GM23338 (cell line): Measurements from ENCODE around the gene CRHR1. TPM values are rescaled to one million over a fixed set of nuclear protein-coding genes. Genes with fewer than 3 reads are reported as not detected.

Experiments
- ATAC-seq: fragments of 200-7000 bp; cut with Tn5 transposase; 3 replicates; pipeline ENCODE4 v1.9.1; 2020
- DNase-seq: peaks from one replicate; pipeline ENCODE4 v3.0.0-alpha.2; 2015; ENCODE audit warnings: low spot score
- H2AFZ ChIP-seq: fragments of 200-600 bp; sonication (generic); 2 replicates; pipeline ENCODE4 v1.8.0; 2016; ENCODE audit warnings: antibody characterized with exemption, mild to moderate bottlenecking, moderate library complexity
- H3F3A ChIP-seq: fragments of 200-600 bp; sonication (generic); replicated peaks from 2 replicates; pipeline ENCODE4 v1.8.0; 2017; ENCODE audit warnings: antibody characterized with exemption, mixed run types, low read depth
- H3K27ac ChIP-seq: fragments of 200-600 bp; sonication (generic); 2 replicates; pipeline ENCODE4 v1.6.1; 2016; ENCODE audit warnings: low read depth
- H3K27me3 ChIP-seq: fragments of 200-600 bp; sonication (generic); 2 replicates; pipeline ENCODE4 v1.8.0; 2016; ENCODE audit warnings: mild to moderate bottlenecking, mixed run types, moderate library complexity; ENCODE audit not compliant: insufficient read depth
- H3K36me3 ChIP-seq: fragments of 200-600 bp; sonication (generic); 2 replicates; pipeline ENCODE4 v1.8.0; 2016; ENCODE audit warnings: mild to moderate bottlenecking; ENCODE audit not compliant: insufficient read depth
- H3K4me1 ChIP-seq: fragments of 200-600 bp; sonication (generic); 2 replicates; pipeline ENCODE4 v1.8.0; 2016; ENCODE audit warnings: mild to moderate bottlenecking, moderate library complexity; ENCODE audit not compliant: insufficient read depth
- H3K4me2 ChIP-seq: fragments of 200-600 bp; sonication (generic); 2 replicates; pipeline ENCODE4 v1.7.1; 2017; ENCODE audit warnings: mixed run types
- H3K4me3 ChIP-seq: fragments of 200-600 bp; sonication (generic); 2 replicates; pipeline ENCODE4 v1.6.1; 2016; ENCODE audit warnings: mixed run types
- H3K79me2 ChIP-seq: fragments of 200-600 bp; sonication (generic); replicated peaks from 2 replicates; pipeline ENCODE4 v1.8.0; 2017; ENCODE audit warnings: mild to moderate bottlenecking; ENCODE audit not compliant: insufficient read depth
- H3K9me2 ChIP-seq: fragments of 200-600 bp; sonication (generic); 2 replicates; pipeline ENCODE4 v1.8.0; 2017; ENCODE audit not compliant: insufficient read depth
- H4K20me1 ChIP-seq: fragments of 200-600 bp; sonication (generic); replicated peaks from 2 replicates; pipeline ENCODE4 v1.8.0; 2017; ENCODE audit warnings: mild to moderate bottlenecking; ENCODE audit not compliant: insufficient read depth
- H3K27ac Mint-ChIP-seq: 2 replicates; pipeline ENCODE4 v1.8.0; 2020; ENCODE audit warnings: inconsistent platforms, mild to moderate bottlenecking, moderate library complexity, mixed read lengths
- H3K27me3 Mint-ChIP-seq: 3 replicates; pipeline ENCODE4 v1.8.0; 2022; ENCODE audit warnings: low read depth, mild to moderate bottlenecking, moderate library complexity, mixed read lengths, inconsistent platforms; ENCODE audit not compliant: insufficient read depth, poor library complexity
- H3K36me3 Mint-ChIP-seq: 3 replicates; pipeline ENCODE4 v1.8.0; 2021; ENCODE audit warnings: low read depth, mild to moderate bottlenecking, inconsistent platforms, moderate library complexity, mixed read lengths
- H3K4me1 Mint-ChIP-seq: 3 replicates; pipeline ENCODE4 v1.8.0; 2020; ENCODE audit warnings: mild to moderate bottlenecking, inconsistent platforms, mixed read lengths
- H3K4me3 Mint-ChIP-seq: 3 replicates; pipeline ENCODE4 v1.8.0; 2021; ENCODE audit warnings: moderate library complexity, mild to moderate bottlenecking, inconsistent platforms, mixed read lengths
- H3K9me3 Mint-ChIP-seq: 3 replicates; pipeline ENCODE4 v1.8.0; 2020; ENCODE audit warnings: moderate library complexity, mild to moderate bottlenecking, inconsistent platforms, mixed read lengths
- CREB1 ChIP-seq: fragments of 250-450 bp; sonication (Bioruptor Pico); IDR thresholded peaks from 2 replicates; pipeline ENCODE4 v1.5.0; 2020; ENCODE audit warnings: low read depth, mild to moderate bottlenecking, moderate library complexity
- EZH2 ChIP-seq: fragments of 200-600 bp; sonication (generic); IDR thresholded peaks from one replicate; pipeline ENCODE4 v1.8.0; 2017; ENCODE audit warnings: antibody characterized with exemption, mild to moderate bottlenecking, low read depth; ENCODE audit not compliant: unreplicated experiment
- EZH2phosphoT487 ChIP-seq: fragments of 200-600 bp; sonication (generic); IDR thresholded peaks from one replicate; pipeline ENCODE4 v1.8.1; 2018; ENCODE audit warnings: antibody characterized with exemption; ENCODE audit not compliant: unreplicated experiment
- JUNB ChIP-seq: IDR thresholded peaks from one replicate; pipeline ENCODE4 v1.6.1; 2016; ENCODE audit warnings: antibody characterized with exemption; ENCODE audit not compliant: unreplicated experiment
- NANOG ChIP-seq: IDR thresholded peaks from 2 replicates; pipeline ENCODE4 v1.6.1; 2016; ENCODE audit warnings: antibody characterized with exemption, borderline replicate concordance
- POLR2AphosphoS5 ChIP-seq: IDR thresholded peaks from 2 replicates; pipeline ENCODE4 v1.6.1; 2016; ENCODE audit warnings: antibody characterized with exemption, low read depth
- STAT1 ChIP-seq: IDR thresholded peaks from one replicate; pipeline ENCODE4 v1.6.1; 2016; ENCODE audit warnings: antibody characterized with exemption; ENCODE audit not compliant: unreplicated experiment
- ZNF114 ChIP-seq: fragments of 250-450 bp; sonication (Bioruptor Pico); IDR thresholded peaks from 2 replicates; pipeline ENCODE4 v1.5.0; 2020; ENCODE audit warnings: mild to moderate bottlenecking, moderate library complexity
- ZNF331 ChIP-seq: fragments of 250-450 bp; sonication (Bioruptor Pico); IDR thresholded peaks from 2 replicates; pipeline ENCODE4 v1.5.0; 2020; ENCODE audit warnings: low read depth, mild to moderate bottlenecking, moderate library complexity
- polyA plus RNA-seq: library from polyadenylated mRNA; unstranded; fragments of >200 nt; fragmentation: Nextera tagmentation; extraction: Ambion mirVana; gene quantifications from 2 replicates; pipeline ENCODE4 v1.2.1, GENCODE V29; 2016
- total RNA-seq: library from RNA; depleted of rRNA; stranded (reverse); fragments of >200 nt; shearing (Covaris generic); gene quantifications from 2 replicates; pipeline ENCODE4 v1.2.3, GENCODE V29; 2014
- TF ChIP-seq, protein P1 (sequence below): fragments of 250-450 bp; sonication (Bioruptor Pico); IDR thresholded peaks from 2 replicates; pipeline ENCODE4 v1.5.0; 2020; ENCODE audit warnings: mild to moderate bottlenecking, moderate library complexity
- TF ChIP-seq, protein P2 (sequence below), 2 experiments: fragments of 200-600 bp in 1 of 2; sonication (generic) in 1 of 2; conservative IDR thresholded peaks; 2 replicates each; pipeline versions ENCODE4 v1.5.1 to v1.6.1; 2016 to 2017; ENCODE audit warnings: antibody characterized with exemption in 2 of 2, low read depth in 2 of 2, mild to moderate bottlenecking in 2 of 2, moderate library complexity in 1 of 2
- TF ChIP-seq, protein P3 (sequence below): IDR thresholded peaks from 2 replicates; pipeline ENCODE4 v1.6.1; 2016; ENCODE audit warnings: antibody characterized with exemption
- TF ChIP-seq, protein P4 (sequence below): IDR thresholded peaks from one replicate; pipeline ENCODE4 v1.6.1; 2018; ENCODE audit warnings: antibody characterized with exemption; ENCODE audit not compliant: unreplicated experiment

The CRHR1 gene
- total and polyA plus RNA-seq, 2 experiments from 2014 or later, result 0.19 to 0.76 TPM

DNA sequence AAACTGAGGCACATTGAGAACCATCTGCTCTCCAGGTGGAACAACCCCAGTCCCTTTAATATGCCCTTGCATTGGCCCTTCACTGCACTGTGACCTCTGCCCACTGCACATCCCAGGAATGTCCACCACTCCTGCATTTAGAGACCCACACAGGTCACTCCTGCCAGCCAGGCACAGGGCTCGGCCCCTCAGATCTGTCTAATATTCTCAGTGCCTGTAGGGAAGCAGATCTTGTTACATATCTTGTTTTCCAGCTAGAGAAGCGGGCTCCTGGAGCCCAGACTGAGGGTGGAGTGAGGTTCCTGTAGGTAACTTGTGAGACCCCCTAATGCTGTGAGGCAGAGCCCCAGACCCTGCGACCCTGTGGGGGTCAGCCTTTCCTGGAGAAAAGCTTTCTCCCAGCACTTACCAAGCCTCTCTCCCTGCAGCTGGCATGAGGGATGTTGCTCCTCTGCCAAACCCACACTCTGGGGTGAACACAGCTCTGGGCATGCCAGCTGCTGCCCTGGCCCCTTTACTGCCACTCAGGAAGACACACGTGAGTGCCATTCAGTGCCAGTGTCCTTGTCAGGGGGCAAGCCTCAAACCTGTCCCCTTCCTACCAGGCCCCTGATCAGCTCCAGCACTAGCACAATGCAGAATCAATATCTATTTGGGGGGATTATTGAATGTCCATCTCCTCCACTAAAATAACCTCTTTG lies 40.3 kb upstream of the CRHR1 start:
- H4K20me1 ChIP-seq, result no peaks in the 10 kb centered on the region
- H3K79me2 ChIP-seq, result no peaks in the 10 kb centered on the region
- Mint-ChIP-seq H3K27ac (no peak overlapping the region), H3K36me3 (no peaks in the 10 kb centered on the region; the same call in 2 of the 3 replicates), H3K4me3 (no peak overlapping the region), H3K27me3 (peaks cover 60% of the 10 kb centered on the region), H3K4me1 (peaks cover 10% of the 10 kb centered on the region), H3K9me3 (no peaks in the 10 kb centered on the region)
- H3K4me2 ChIP-seq, result no peak overlapping the region
- no peak for TF ChIP-seq ZNF114 (CRISPR knock-in tag)
- TF ChIP-seq ZNF331 (CRISPR knock-in tag), result no peak
- TF ChIP-seq JUNB, result no peak
- TF ChIP-seq, protein P1, sequence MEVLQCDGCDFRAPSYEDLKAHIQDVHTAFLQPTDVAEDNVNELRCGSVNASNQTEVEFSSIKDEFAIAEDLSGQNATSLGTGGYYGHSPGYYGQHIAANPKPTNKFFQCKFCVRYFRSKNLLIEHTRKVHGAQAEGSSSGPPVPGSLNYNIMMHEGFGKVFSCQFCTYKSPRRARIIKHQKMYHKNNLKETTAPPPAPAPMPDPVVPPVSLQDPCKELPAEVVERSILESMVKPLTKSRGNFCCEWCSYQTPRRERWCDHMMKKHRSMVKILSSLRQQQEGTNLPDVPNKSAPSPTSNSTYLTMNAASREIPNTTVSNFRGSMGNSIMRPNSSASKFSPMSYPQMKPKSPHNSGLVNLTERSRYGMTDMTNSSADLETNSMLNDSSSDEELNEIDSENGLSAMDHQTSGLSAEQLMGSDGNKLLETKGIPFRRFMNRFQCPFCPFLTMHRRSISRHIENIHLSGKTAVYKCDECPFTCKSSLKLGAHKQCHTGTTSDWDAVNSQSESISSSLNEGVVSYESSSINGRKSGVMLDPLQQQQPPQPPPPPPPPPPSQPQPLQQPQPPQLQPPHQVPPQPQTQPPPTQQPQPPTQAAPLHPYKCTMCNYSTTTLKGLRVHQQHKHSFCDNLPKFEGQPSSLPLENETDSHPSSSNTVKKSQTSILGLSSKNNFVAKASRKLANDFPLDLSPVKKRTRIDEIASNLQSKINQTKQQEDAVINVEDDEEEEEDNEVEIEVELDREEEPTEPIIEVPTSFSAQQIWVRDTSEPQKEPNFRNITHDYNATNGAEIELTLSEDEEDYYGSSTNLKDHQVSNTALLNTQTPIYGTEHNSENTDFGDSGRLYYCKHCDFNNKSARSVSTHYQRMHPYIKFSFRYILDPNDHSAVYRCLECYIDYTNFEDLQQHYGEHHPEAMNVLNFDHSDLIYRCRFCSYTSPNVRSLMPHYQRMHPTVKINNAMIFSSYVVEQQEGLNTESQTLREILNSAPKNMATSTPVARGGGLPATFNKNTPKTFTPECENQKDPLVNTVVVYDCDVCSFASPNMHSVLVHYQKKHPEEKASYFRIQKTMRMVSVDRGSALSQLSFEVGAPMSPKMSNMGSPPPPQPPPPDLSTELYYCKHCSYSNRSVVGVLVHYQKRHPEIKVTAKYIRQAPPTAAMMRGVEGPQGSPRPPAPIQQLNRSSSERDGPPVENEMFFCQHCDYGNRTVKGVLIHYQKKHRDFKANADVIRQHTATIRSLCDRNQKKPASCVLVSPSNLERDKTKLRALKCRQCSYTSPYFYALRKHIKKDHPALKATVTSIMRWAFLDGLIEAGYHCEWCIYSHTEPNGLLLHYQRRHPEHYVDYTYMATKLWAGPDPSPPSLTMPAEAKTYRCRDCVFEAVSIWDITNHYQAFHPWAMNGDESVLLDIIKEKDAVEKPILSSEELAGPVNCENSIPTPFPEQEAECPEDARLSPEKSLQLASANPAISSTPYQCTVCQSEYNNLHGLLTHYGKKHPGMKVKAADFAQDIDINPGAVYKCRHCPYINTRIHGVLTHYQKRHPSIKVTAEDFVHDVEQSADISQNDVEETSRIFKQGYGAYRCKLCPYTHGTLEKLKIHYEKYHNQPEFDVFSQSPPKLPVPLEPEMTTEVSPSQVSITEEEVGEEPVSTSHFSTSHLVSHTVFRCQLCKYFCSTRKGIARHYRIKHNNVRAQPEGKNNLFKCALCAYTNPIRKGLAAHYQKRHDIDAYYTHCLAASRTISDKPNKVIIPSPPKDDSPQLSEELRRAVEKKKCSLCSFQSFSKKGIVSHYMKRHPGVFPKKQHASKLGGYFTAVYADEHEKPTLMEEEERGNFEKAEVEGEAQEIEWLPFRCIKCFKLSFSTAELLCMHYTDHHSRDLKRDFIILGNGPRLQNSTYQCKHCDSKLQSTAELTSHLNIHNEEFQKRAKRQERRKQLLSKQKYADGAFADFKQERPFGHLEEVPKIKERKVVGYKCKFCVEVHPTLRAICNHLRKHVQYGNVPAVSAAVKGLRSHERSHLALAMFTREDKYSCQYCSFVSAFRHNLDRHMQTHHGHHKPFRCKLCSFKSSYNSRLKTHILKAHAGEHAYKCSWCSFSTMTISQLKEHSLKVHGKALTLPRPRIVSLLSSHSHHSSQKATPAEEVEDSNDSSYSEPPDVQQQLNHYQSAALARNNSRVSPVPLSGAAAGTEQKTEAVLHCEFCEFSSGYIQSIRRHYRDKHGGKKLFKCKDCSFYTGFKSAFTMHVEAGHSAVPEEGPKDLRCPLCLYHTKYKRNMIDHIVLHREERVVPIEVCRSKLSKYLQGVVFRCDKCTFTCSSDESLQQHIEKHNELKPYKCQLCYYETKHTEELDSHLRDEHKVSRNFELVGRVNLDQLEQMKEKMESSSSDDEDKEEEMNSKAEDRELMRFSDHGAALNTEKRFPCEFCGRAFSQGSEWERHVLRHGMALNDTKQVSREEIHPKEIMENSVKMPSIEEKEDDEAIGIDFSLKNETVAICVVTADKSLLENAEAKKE, result no peak
- no peak for TF ChIP-seq POLR2AphosphoS5
- no peak for TF ChIP-seq STAT1
- no peak for TF ChIP-seq CREB1 (CRISPR knock-in tag)
- TF ChIP-seq, protein P2, sequence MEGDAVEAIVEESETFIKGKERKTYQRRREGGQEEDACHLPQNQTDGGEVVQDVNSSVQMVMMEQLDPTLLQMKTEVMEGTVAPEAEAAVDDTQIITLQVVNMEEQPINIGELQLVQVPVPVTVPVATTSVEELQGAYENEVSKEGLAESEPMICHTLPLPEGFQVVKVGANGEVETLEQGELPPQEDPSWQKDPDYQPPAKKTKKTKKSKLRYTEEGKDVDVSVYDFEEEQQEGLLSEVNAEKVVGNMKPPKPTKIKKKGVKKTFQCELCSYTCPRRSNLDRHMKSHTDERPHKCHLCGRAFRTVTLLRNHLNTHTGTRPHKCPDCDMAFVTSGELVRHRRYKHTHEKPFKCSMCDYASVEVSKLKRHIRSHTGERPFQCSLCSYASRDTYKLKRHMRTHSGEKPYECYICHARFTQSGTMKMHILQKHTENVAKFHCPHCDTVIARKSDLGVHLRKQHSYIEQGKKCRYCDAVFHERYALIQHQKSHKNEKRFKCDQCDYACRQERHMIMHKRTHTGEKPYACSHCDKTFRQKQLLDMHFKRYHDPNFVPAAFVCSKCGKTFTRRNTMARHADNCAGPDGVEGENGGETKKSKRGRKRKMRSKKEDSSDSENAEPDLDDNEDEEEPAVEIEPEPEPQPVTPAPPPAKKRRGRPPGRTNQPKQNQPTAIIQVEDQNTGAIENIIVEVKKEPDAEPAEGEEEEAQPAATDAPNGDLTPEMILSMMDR (conservative IDR thresholded peaks at IDR 0.05; ENCODE audit: low read depth in 2 of 2), result no peak
- TF ChIP-seq NANOG, result no peak
- TF ChIP-seq, protein P3, sequence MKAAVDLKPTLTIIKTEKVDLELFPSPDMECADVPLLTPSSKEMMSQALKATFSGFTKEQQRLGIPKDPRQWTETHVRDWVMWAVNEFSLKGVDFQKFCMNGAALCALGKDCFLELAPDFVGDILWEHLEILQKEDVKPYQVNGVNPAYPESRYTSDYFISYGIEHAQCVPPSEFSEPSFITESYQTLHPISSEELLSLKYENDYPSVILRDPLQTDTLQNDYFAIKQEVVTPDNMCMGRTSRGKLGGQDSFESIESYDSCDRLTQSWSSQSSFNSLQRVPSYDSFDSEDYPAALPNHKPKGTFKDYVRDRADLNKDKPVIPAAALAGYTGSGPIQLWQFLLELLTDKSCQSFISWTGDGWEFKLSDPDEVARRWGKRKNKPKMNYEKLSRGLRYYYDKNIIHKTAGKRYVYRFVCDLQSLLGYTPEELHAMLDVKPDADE, result no peak
- TF ChIP-seq, protein P4, sequence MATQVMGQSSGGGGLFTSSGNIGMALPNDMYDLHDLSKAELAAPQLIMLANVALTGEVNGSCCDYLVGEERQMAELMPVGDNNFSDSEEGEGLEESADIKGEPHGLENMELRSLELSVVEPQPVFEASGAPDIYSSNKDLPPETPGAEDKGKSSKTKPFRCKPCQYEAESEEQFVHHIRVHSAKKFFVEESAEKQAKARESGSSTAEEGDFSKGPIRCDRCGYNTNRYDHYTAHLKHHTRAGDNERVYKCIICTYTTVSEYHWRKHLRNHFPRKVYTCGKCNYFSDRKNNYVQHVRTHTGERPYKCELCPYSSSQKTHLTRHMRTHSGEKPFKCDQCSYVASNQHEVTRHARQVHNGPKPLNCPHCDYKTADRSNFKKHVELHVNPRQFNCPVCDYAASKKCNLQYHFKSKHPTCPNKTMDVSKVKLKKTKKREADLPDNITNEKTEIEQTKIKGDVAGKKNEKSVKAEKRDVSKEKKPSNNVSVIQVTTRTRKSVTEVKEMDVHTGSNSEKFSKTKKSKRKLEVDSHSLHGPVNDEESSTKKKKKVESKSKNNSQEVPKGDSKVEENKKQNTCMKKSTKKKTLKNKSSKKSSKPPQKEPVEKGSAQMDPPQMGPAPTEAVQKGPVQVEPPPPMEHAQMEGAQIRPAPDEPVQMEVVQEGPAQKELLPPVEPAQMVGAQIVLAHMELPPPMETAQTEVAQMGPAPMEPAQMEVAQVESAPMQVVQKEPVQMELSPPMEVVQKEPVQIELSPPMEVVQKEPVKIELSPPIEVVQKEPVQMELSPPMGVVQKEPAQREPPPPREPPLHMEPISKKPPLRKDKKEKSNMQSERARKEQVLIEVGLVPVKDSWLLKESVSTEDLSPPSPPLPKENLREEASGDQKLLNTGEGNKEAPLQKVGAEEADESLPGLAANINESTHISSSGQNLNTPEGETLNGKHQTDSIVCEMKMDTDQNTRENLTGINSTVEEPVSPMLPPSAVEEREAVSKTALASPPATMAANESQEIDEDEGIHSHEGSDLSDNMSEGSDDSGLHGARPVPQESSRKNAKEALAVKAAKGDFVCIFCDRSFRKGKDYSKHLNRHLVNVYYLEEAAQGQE, result no peak
- no peak for TF ChIP-seq EZH2phosphoT487
- no peak for TF ChIP-seq EZH2
- DNase-seq, result no peak
- no peaks in the 10 kb centered on the region for H3K9me2 ChIP-seq
- H3K27ac ChIP-seq, result no peak overlapping the region
- peaks cover 76% of the 10 kb centered on the region for H3K27me3 ChIP-seq
- H3F3A ChIP-seq, result no peaks in the 10 kb centered on the region
- H3K4me1 ChIP-seq, result no peaks in the 10 kb centered on the region
- H3K4me3 ChIP-seq, result no peak overlapping the region
- no peaks in the 10 kb centered on the region for H3K36me3 ChIP-seq
- H2AFZ ChIP-seq, result no peak overlapping the region
- ATAC-seq, result no peak
